ENCODE results near the gene IRF2BP1.
"Not testable (repeated sequence)": the region's sequence is repeated elsewhere in the genome, so short reads cannot be mapped to it uniquely, and the experiment has no call there.

Gene IRF2BP1

GRCh38 chr19:45881082-45881908 lies 4.6 kb downstream of the IRF2BP1 start:
- DNase-seq (ENCODE audit: low spot score): no peak

- DNase-seq (ENCODE audit: low spot score): no peak
These were observed 6.0 kb downstream of the IRF2BP1 start for GRCh38 chr19:45879971-45880370.

- DNase-seq (ENCODE audit: low spot score): peak; percentile 72
These were observed 6.9 kb downstream of the IRF2BP1 start for GRCh38 chr19:45879055-45879454.

- DNase-seq (ENCODE audit: low spot score): no peak
These were observed 7.7 kb downstream of the IRF2BP1 start for GRCh38 chr19:45878043-45878794.

GRCh38 chr19:45876411-45877197 lies 9.3 kb downstream of the IRF2BP1 start:
- DNase-seq (ENCODE audit: low spot score): no peak

GRCh38 chr19:45876161-45876410 lies 9.9 kb downstream of the IRF2BP1 start:
- DNase-seq (ENCODE audit: low spot score): no peak

GRCh38 chr19:45874620-45874966 lies 11.3 kb downstream of the IRF2BP1 start:
- no peak for DNase-seq (ENCODE audit: low spot score)

GRCh38 chr19:45873219-45873772 lies 12.6 kb downstream of the IRF2BP1 start:
- DNase-seq (ENCODE audit: low spot score): no peak

GRCh38 chr19:45872095-45872919 lies 13.6 kb downstream of the IRF2BP1 start:
- no peak for DNase-seq (ENCODE audit: low spot score)

GRCh38 chr19:45870798-45871197 lies 15.1 kb downstream of the IRF2BP1 start:
- DNase-seq (ENCODE audit: low spot score): no peak

GRCh38 chr19:45867241-45867640 lies 18.7 kb downstream of the IRF2BP1 start:
- DNase-seq (ENCODE audit: low spot score): not testable (repeated sequence)

GRCh38 chr19:45866400-45867176 lies 19.4 kb downstream of the IRF2BP1 start:
- no peak for DNase-seq (ENCODE audit: low spot score)

- no peak for DNase-seq (ENCODE audit: low spot score)
These were observed 20.5 kb downstream of the IRF2BP1 start for GRCh38 chr19:45865269-45865948.

- DNase-seq (ENCODE audit: low spot score): no peak
These were observed 21.3 kb downstream of the IRF2BP1 start for GRCh38 chr19:45864629-45865082.

- peak; percentile 35 for DNase-seq (ENCODE audit: low spot score)
These were observed 21.9 kb downstream of the IRF2BP1 start, which contains the start of gene FOXA3 for GRCh38 chr19:45863840-45864628. TSS of gene FOXA3 (plus strand) at chr19:45864326. CDS start at chr19:45864457, 131 bp downstream.

- DNase-seq (ENCODE audit: low spot score): no peak
These were observed 22.6 kb downstream of the IRF2BP1 start for GRCh38 chr19:45863335-45863839.

GRCh38 chr19:45862564-45863334 lies 23.2 kb downstream of the IRF2BP1 start, which contains the start of gene SYMPK:
TSS of gene SYMPK (minus strand) at chr19:45863147. CDS start at chr19:45854495, 8,652 bp downstream.
- peak; percentile 100 for DNase-seq (ENCODE audit: low spot score)

GRCh38 chr19:45862271-45862563 lies 23.7 kb downstream of the IRF2BP1 start:
- DNase-seq (ENCODE audit: low spot score): peak; percentile 76
